ENCODE results near the gene PLCB4. TPM values are rescaled to one million over a fixed set of nuclear protein-coding genes. Genes with fewer than 3 reads are reported as not detected.

Gene PLCB4
- total and polyA plus RNA-seq, 4 donors = 1.5 to 26.2 (median 10.8) TPM

- Histone ChIP-seq H3K27me3 (ENCODE audit: control insufficient read depth in 1 of 2, insufficient read depth in 2 of 2, low read length in 1 of 2) (no peaks in the 10 kb centered on the region), H3K27ac (ENCODE audit: low read depth in 1 of 2, low read length in 2 of 2) (no peak overlapping the region), H3K4me1 (ENCODE audit: control insufficient read depth in 1 of 2, insufficient read depth in 2 of 2, low read length in 2 of 2) (no peaks in the 10 kb centered on the region), H3K9me3 (ENCODE audit: control insufficient read depth, low read length) (no peaks in the 10 kb centered on the region), H3K36me3 (ENCODE audit: control insufficient read depth in 1 of 2, insufficient read depth in 2 of 2, low read length in 1 of 2) (no peaks in the 10 kb centered on the region), H3K4me3 (ENCODE audit: low read length in 2 of 2) (no peak overlapping the region)
- intact Hi-C loops (cut with DNase I) = no loop called here
- ATAC-seq (ENCODE audit: low FRiP score) = no peak
- DNase-seq = no peak
- WGBS, 2 donors = 90 to 92% methylated on average over 7 of the region's 7 CpGs
Measured at GRCh38 chr20:9476637-9477036, 407.8 kb downstream of the PLCB4 start.

GRCh38 chr20:9478771-9479170 is 409.9 kb downstream of the PLCB4 start:
- Histone ChIP-seq H3K36me3 (ENCODE audit: control insufficient read depth in 1 of 2, insufficient read depth in 2 of 2, low read length in 1 of 2) (no peaks in the 10 kb centered on the region), H3K27me3 (ENCODE audit: control insufficient read depth in 1 of 2, insufficient read depth in 2 of 2, low read length in 1 of 2) (no peaks in the 10 kb centered on the region), H3K27ac (ENCODE audit: low read depth in 1 of 2, low read length in 2 of 2) (no peak overlapping the region), H3K4me1 (ENCODE audit: control insufficient read depth in 1 of 2, insufficient read depth in 2 of 2, low read length in 2 of 2) (no peaks in the 10 kb centered on the region), H3K4me3 (ENCODE audit: low read length in 2 of 2) (no peak overlapping the region), H3K9me3 (ENCODE audit: control insufficient read depth, low read length) (no peaks in the 10 kb centered on the region)
- no peak for ATAC-seq (ENCODE audit: low FRiP score)
- intact Hi-C loops (cut with DNase I) = no loop called here
- no peak for DNase-seq
- WGBS, 2 donors = 91 to 93% methylated on average over 4 of the region's 4 CpGs

GRCh38 chr20:9480066-9480465 is 411.2 kb downstream of the PLCB4 start:
- intact Hi-C loops (cut with DNase I) = no loop called here
- WGBS, 2 donors = 78 to 79% methylated on average over 4 of the region's 4 CpGs

GRCh38 chr20:9482180-9482579 is 413.3 kb downstream of the PLCB4 start:
- Histone ChIP-seq H3K9me3 (ENCODE audit: control insufficient read depth, low read length) (no peaks in the 10 kb centered on the region), H3K36me3 (ENCODE audit: control insufficient read depth in 1 of 2, insufficient read depth in 2 of 2, low read length in 1 of 2) (no peaks in the 10 kb centered on the region), H3K27me3 (ENCODE audit: control insufficient read depth in 1 of 2, insufficient read depth in 2 of 2, low read length in 1 of 2) (no peaks in the 10 kb centered on the region), H3K27ac (ENCODE audit: low read depth in 1 of 2, low read length in 2 of 2) (no peak overlapping the region), H3K4me3 (ENCODE audit: low read length in 2 of 2) (no peak overlapping the region), H3K4me1 (ENCODE audit: control insufficient read depth in 1 of 2, insufficient read depth in 2 of 2, low read length in 2 of 2) (no peaks in the 10 kb centered on the region)
- no peak for DNase-seq
- intact Hi-C loops (cut with DNase I) = no loop called here
- ATAC-seq (ENCODE audit: low FRiP score) = no peak
- 86 to 91% methylated on average over 3 of the region's 3 CpGs for WGBS, 2 donors

More at GRCh38 chr20:9480066-9480465, 411.2 kb downstream of the PLCB4 start:
- DNase-seq = no peak
- Histone ChIP-seq H3K4me1 (ENCODE audit: control insufficient read depth in 1 of 2, insufficient read depth in 2 of 2, low read length in 2 of 2) (no peaks in the 10 kb centered on the region), H3K27ac (ENCODE audit: low read depth in 1 of 2, low read length in 2 of 2) (no peak overlapping the region), H3K4me3 (ENCODE audit: low read length in 2 of 2) (no peak overlapping the region), H3K27me3 (ENCODE audit: control insufficient read depth in 1 of 2, insufficient read depth in 2 of 2, low read length in 1 of 2) (no peaks in the 10 kb centered on the region), H3K9me3 (ENCODE audit: control insufficient read depth, low read length) (no peaks in the 10 kb centered on the region), H3K36me3 (ENCODE audit: control insufficient read depth in 1 of 2, insufficient read depth in 2 of 2, low read length in 1 of 2) (no peaks in the 10 kb centered on the region)
- no peak for ATAC-seq (ENCODE audit: low FRiP score)

- ATAC-seq (ENCODE audit: low FRiP score) = no peak
- 51 to 53% methylated on average over 2 of the region's 2 CpGs for WGBS, 2 donors
- no peaks in the 10 kb centered on the region for H3K9me3 ChIP-seq (ENCODE audit: control insufficient read depth, low read length)
- no peak overlapping the region for H3K4me3 ChIP-seq (ENCODE audit: low read length in 2 of 2)
- intact Hi-C loops (cut with DNase I) = no loop called here
- H3K27me3 ChIP-seq (ENCODE audit: control insufficient read depth in 1 of 2, insufficient read depth in 2 of 2, low read length in 1 of 2) = no peaks in the 10 kb centered on the region
- no peak for DNase-seq
- no peak overlapping the region for H3K27ac ChIP-seq (ENCODE audit: low read depth in 1 of 2, low read length in 2 of 2)
- no peaks in the 10 kb centered on the region for H3K36me3 ChIP-seq (ENCODE audit: control insufficient read depth in 1 of 2, insufficient read depth in 2 of 2, low read length in 1 of 2)
- H3K4me1 ChIP-seq (ENCODE audit: control insufficient read depth in 1 of 2, insufficient read depth in 2 of 2, low read length in 2 of 2) = no peaks in the 10 kb centered on the region
Measured at GRCh38 chr20:9483131-9483530, 414.2 kb downstream of the PLCB4 start.

- WGBS, 2 donors = 80 to 82% methylated on average over 9 of the region's 9 CpGs
- intact Hi-C loops (cut with DNase I) = no loop called here
- no peak for ATAC-seq (ENCODE audit: low FRiP score)
Measured at GRCh38 chr20:9485614-9486340, 416.9 kb downstream of the PLCB4 start.

GRCh38 chr20:9487231-9487630 is 418.3 kb downstream of the PLCB4 start:
- H3K27ac ChIP-seq (ENCODE audit: low read depth in 1 of 2, low read length in 2 of 2) = no peak overlapping the region
- no peaks in the 10 kb centered on the region for H3K36me3 ChIP-seq (ENCODE audit: control insufficient read depth in 1 of 2, insufficient read depth in 2 of 2, low read length in 1 of 2)
- ATAC-seq (ENCODE audit: low FRiP score) (no peak), DNase-seq (no peak)
- H3K27me3 ChIP-seq (ENCODE audit: control insufficient read depth in 1 of 2, insufficient read depth in 2 of 2, low read length in 1 of 2) = no peaks in the 10 kb centered on the region
- no peaks in the 10 kb centered on the region for H3K4me1 ChIP-seq (ENCODE audit: control insufficient read depth in 1 of 2, insufficient read depth in 2 of 2, low read length in 2 of 2)
- intact Hi-C loops (cut with DNase I) = no loop called here
- H3K9me3 ChIP-seq (ENCODE audit: control insufficient read depth, low read length) = no peaks in the 10 kb centered on the region
- no peak overlapping the region for H3K4me3 ChIP-seq (ENCODE audit: low read length in 2 of 2)
- 87 to 90% methylated on average over 4 of the region's 4 CpGs for WGBS, 2 donors

More at GRCh38 chr20:9485614-9486340, 416.9 kb downstream of the PLCB4 start:
- Histone ChIP-seq H3K4me1 (ENCODE audit: control insufficient read depth in 1 of 2, insufficient read depth in 2 of 2, low read length in 2 of 2) (no peaks in the 10 kb centered on the region), H3K36me3 (ENCODE audit: control insufficient read depth in 1 of 2, insufficient read depth in 2 of 2, low read length in 1 of 2) (no peaks in the 10 kb centered on the region), H3K9me3 (ENCODE audit: control insufficient read depth, low read length) (no peaks in the 10 kb centered on the region), H3K27me3 (ENCODE audit: control insufficient read depth in 1 of 2, insufficient read depth in 2 of 2, low read length in 1 of 2) (no peaks in the 10 kb centered on the region), H3K4me3 (ENCODE audit: low read length in 2 of 2) (no peak overlapping the region), H3K27ac (ENCODE audit: low read depth in 1 of 2, low read length in 2 of 2) (no peak overlapping the region)
- no peak for DNase-seq

- Histone ChIP-seq H3K27me3 (ENCODE audit: control insufficient read depth in 1 of 2, insufficient read depth in 2 of 2, low read length in 1 of 2) (no peaks in the 10 kb centered on the region), H3K36me3 (ENCODE audit: control insufficient read depth in 1 of 2, insufficient read depth in 2 of 2, low read length in 1 of 2) (no peaks in the 10 kb centered on the region), H3K4me1 (ENCODE audit: control insufficient read depth in 1 of 2, insufficient read depth in 2 of 2, low read length in 2 of 2) (peaks cover 0 to 2% of the 10 kb centered on the region in 2 donors), H3K4me3 (ENCODE audit: low read length in 2 of 2) (no peak overlapping the region), H3K9me3 (ENCODE audit: control insufficient read depth, low read length) (no peaks in the 10 kb centered on the region), H3K27ac (ENCODE audit: low read depth in 1 of 2, low read length in 2 of 2) (no peak overlapping the region)
- WGBS, 2 donors = 47 to 51% methylated on average over 2 of the region's 2 CpGs
- intact Hi-C loops (cut with DNase I) = no loop called here
- DNase-seq (no peak), ATAC-seq (ENCODE audit: low FRiP score) (no peak)
Measured at GRCh38 chr20:9488063-9488462, 419.2 kb downstream of the PLCB4 start.

GRCh38 chr20:9490161-9490560 is 421.3 kb downstream of the PLCB4 start:
- intact Hi-C loops (cut with DNase I) = no loop called here
- H3K4me3 ChIP-seq (ENCODE audit: low read length in 2 of 2) = no peak overlapping the region
- DNase-seq (no peak), ATAC-seq (ENCODE audit: low FRiP score) (no peak)
- 88 to 93% methylated on average over 3 of the region's 3 CpGs for WGBS, 2 donors
- no peak overlapping the region for H3K27ac ChIP-seq (ENCODE audit: low read depth in 1 of 2, low read length in 2 of 2)
- no peaks in the 10 kb centered on the region for H3K27me3 ChIP-seq (ENCODE audit: control insufficient read depth in 1 of 2, insufficient read depth in 2 of 2, low read length in 1 of 2)
- H3K4me1 ChIP-seq (ENCODE audit: control insufficient read depth in 1 of 2, insufficient read depth in 2 of 2, low read length in 2 of 2) = peaks cover 2 to 5% of the 10 kb centered on the region in 2 donors
- no peaks in the 10 kb centered on the region for H3K9me3 ChIP-seq (ENCODE audit: control insufficient read depth, low read length)
- H3K36me3 ChIP-seq (ENCODE audit: control insufficient read depth in 1 of 2, insufficient read depth in 2 of 2, low read length in 1 of 2) = no peaks in the 10 kb centered on the region

Measured in aorta (tissue), 5 donors.